ENCODE results near the gene SERPINB7.

The SERPINB7 gene

DNA sequence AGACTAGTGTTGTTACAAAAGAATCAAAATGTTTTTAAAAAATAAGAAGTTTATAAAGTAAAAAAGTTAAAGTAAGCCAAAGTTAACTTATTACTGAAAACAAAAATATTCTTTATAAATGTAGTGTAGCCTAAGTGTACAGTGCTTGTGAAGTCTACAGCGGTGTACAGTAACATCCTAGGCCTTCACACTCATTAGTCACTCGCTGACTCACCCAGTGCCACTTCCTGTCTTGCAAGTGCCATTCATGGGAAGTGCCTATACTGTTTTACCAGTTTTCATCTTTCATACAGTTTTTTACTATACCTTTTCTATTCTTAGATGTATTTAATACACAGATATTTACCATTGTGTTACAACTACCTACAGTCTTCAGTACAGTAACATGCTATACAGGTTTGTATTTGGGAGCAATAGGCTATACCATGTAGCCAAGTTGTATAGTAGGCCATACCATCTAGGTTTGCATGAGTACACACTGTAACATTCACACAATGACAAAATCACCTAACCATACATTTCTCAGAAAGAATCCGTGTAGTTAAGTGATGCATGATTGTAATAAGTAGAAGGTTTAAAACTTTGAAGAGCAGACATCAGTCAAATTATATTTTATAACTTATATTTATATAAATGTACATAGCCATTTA, 13.4 kb downstream of the SERPINB7 start:
- TF ChIP-seq, protein P1, sequence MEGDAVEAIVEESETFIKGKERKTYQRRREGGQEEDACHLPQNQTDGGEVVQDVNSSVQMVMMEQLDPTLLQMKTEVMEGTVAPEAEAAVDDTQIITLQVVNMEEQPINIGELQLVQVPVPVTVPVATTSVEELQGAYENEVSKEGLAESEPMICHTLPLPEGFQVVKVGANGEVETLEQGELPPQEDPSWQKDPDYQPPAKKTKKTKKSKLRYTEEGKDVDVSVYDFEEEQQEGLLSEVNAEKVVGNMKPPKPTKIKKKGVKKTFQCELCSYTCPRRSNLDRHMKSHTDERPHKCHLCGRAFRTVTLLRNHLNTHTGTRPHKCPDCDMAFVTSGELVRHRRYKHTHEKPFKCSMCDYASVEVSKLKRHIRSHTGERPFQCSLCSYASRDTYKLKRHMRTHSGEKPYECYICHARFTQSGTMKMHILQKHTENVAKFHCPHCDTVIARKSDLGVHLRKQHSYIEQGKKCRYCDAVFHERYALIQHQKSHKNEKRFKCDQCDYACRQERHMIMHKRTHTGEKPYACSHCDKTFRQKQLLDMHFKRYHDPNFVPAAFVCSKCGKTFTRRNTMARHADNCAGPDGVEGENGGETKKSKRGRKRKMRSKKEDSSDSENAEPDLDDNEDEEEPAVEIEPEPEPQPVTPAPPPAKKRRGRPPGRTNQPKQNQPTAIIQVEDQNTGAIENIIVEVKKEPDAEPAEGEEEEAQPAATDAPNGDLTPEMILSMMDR (IDR thresholded peaks at IDR 0.05; ENCODE audit: extremely low read depth, missing control alignments), result no peak
- no peak for DNase-seq (ENCODE audit: low spot score)

DNA sequence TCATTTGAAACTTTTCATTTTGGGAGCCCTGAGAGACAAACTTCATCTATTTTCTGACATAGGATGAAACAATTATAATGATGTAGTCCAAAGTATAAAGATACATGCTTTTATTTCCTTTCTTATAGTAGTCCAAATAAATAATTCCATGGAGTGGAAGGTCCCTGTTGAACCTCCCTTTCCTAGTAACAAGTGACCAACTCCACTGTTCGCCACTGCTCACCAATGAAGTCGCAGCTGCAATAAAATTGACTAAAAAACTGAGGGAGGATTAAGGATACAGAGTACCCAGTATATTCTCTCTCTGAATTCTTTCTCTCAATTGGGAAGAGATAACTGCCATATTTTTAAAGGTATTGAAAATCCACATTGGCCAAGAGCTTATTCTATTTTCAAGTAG, 14.1 kb downstream of the SERPINB7 start:
- DNase-seq (ENCODE audit: low spot score), result no peak
- TF ChIP-seq, protein P1 (IDR thresholded peaks at IDR 0.05; ENCODE audit: extremely low read depth, missing control alignments), result no peak

DNA sequence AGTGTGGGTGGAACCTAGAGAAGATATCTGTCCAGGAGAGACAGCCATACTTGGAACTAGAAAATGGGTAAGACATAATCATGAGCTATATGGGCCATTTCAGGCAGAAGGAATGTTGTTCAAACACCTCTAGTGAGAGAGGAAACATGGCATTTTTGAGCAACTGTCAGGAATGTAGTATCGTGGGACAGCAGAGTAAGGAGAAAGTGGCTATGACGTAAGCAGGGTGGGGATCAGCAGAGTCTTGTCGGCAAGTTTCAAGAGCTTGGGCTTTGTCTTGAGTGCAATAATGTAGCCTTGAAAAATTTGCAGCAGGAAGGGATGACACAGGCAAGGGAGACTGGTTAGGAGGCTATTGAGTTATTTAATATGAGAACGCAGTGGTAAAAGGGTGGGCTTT, 20.4 kb downstream of the SERPINB7 start:
- DNase-seq (ENCODE audit: low spot score), result no peak
- TF ChIP-seq, protein P1 (IDR thresholded peaks at IDR 0.05; ENCODE audit: extremely low read depth, missing control alignments), result no peak

DNA sequence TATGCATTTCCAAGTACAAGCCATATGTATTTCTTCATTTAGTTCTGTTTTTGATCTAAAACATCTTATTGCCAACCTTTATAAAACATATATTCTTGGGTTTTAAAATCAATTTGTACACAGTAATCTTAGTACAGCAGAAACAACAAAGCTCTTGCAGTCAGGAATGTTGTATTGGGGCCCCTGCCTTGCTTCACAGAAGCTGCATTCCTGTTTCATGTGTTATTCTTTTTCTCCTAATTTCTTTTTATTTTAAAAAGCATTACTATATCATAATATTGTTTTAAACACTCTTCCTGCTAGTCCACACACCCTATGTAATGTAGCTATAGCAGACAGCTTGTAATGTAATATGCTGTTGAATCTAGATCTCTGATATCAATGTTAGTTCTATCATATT, 24.0 kb downstream of the SERPINB7 start:
- TF ChIP-seq, protein P1 (IDR thresholded peaks at IDR 0.05; ENCODE audit: extremely low read depth, missing control alignments), result no peak
- DNase-seq (ENCODE audit: low spot score), result no peak

DNA sequence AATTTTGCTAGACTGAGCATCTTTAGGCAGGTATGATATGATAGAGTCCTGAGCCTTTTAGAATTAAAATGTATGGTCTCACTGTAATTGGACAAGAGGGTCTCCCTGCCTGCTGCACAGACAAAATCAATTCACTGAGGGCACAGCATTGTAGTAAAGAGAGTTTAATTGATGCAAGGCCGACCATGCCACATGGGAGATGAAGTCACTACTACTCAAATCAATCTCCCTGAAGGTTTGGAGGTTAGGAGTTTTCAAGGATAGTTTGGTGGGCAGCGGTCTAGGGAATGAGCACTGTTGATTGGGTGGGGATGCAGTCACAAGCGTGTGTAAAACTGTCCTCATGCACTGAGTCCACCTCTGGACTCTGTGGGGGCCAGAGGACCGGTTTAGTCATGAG, 26.1 kb downstream of the SERPINB7 start:
- DNase-seq (ENCODE audit: low spot score), result no peak
- TF ChIP-seq, protein P1 (IDR thresholded peaks at IDR 0.05; ENCODE audit: extremely low read depth, missing control alignments), result no peak

DNA sequence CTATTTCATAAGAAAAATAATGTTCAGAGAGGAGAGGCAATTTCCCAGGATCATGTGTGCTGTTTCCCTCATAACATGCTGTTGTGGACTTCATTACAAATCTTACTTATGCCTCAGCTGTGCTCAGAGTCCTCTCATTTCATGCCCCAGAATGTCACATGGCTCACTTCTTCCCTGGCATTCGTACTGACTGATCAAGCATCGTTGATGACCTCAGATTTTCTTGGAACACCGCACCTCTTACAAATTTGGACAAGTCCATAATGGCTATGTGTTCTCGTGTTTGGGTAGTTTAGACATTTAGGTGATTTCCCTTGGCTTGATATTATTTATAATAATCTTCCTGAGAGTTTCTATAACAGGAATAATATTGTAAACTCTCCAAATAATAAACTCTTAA, 32.9 kb downstream of the SERPINB7 start:
- no peak for DNase-seq (ENCODE audit: low spot score)
- TF ChIP-seq, protein P1 (IDR thresholded peaks at IDR 0.05; ENCODE audit: extremely low read depth, missing control alignments), result no peak

DNA sequence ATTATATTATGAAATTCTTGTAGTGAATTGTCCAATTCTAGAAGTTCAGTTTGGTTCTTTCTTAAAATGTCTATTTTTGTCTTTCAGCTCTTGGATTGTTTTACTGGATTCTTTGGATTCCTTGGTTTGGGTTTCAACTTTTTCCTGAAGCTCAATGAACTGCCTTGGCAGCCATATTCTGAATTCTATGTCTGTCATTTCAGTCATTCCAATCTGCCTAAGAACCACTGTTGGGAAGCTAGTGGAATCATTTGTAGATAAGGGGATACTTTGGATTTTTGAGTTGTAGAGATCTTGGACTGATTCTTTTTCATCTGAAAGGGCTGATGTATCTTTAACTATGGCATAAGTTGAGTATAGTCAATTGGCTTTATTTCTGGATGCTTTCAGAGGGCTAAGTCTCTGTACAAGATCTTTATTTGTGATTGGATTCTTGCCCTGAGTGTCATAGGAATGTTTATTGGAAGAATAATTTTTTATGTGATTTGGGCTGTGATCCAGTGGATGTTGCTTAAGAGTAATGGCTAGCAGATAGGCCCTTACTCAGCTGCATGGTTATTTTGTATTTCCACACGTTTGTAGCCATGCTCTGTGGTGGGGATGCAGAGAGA, 42.3 kb downstream of the SERPINB7 start:
- no peak for DNase-seq (ENCODE audit: low spot score)
- TF ChIP-seq, protein P1 (IDR thresholded peaks at IDR 0.05; ENCODE audit: extremely low read depth, missing control alignments), result no peak

Measured in GM20000 (cell line).